Prostate gland (tissue), 2 donors: ENCODE data around the gene RSRC1. TPM values are rescaled to one million over a fixed set of nuclear protein-coding genes. Genes with fewer than 3 reads are reported as not detected.
"Not testable (repeated sequence)": the region's sequence is repeated elsewhere in the genome, so short reads cannot be mapped to it uniquely, and the experiment has no call there.

Experiments
- DNase-seq: peaks from one replicate; pipeline ENCODE4 v3.0.0-alpha.2; 2019; ENCODE audit warnings: low spot score
- H3K27ac ChIP-seq, 2 donors: fragments of 200-600 bp; sonication (generic); 2 replicates each; pipeline ENCODE4 v1.5.1; 2017 to 2019
- H3K27me3 ChIP-seq: fragments of 200-600 bp; sonication (generic); replicated peaks from 2 replicates; pipeline ENCODE4 v1.5.1; 2019; ENCODE audit not compliant: insufficient read depth
- H3K36me3 ChIP-seq, 2 donors: fragments of 200-600 bp; sonication (generic); 1 replicate in 1 of 2; 2 replicates in 1 of 2; pipeline versions ENCODE4 v1.5.1 to v1.8.1; 2017 to 2019
- H3K4me1 ChIP-seq: fragments of 200-600 bp; sonication (generic); replicated peaks from 2 replicates; pipeline ENCODE4 v1.5.1; 2019
- H3K4me3 ChIP-seq, 2 donors: fragments of 200-600 bp; sonication (generic); 2 replicates each; pipeline ENCODE4 v1.5.1; 2017 to 2019
- H3K9me3 ChIP-seq: fragments of 200-600 bp; sonication (generic); 2 replicates; pipeline ENCODE4 v1.5.1; 2017
- POLR2A ChIP-seq: fragments of 450-650 bp; IDR thresholded peaks from one replicate; pipeline ENCODE4 v1.6.1; 2016; ENCODE audit warnings: antibody characterized with exemption, mild to moderate bottlenecking
- POLR2AphosphoS5 ChIP-seq: sonication (generic); formaldehyde crosslinking; IDR thresholded peaks from one replicate; pipeline ENCODE4 v1.6.1; 2017; ENCODE audit warnings: antibody characterized with exemption
- WGBS: methylation state at CpG from one replicate; pipeline ENCODE4 v1.1.5; 2018; 5-methylcytosine and 5-hydroxymethylcytosine counted together
- intact Hi-C: fragments of 100-400 bp; cut with DNase I; formaldehyde crosslinking; loops from one replicate; pipeline ENCODE4 v1.14.2; 2022
- total RNA-seq, 2 donors: library from RNA; depleted of rRNA; stranded (reverse); fragments of >200 nt; gene quantifications; one replicate each; pipeline ENCODE4 v1.1.0, GENCODE V29; 2016
- TF ChIP-seq, protein P1 (sequence below), 4 experiments: fragments of 200-600 bp in 2 of 4; fragments of 450-650 bp in 2 of 4; sonication (generic) in 2 of 4; IDR thresholded peaks; 1 replicate in 3 of 4; 2 replicates in 1 of 4; pipeline ENCODE4 v1.5.1; 2016 to 2019; ENCODE audit warnings: antibody characterized with exemption in 4 of 4, mild to moderate bottlenecking in 2 of 4, moderate library complexity in 2 of 4

Gene RSRC1
- total RNA-seq, 2 donors from 2014 or later: 36.5 to 50.7 TPM

DNA sequence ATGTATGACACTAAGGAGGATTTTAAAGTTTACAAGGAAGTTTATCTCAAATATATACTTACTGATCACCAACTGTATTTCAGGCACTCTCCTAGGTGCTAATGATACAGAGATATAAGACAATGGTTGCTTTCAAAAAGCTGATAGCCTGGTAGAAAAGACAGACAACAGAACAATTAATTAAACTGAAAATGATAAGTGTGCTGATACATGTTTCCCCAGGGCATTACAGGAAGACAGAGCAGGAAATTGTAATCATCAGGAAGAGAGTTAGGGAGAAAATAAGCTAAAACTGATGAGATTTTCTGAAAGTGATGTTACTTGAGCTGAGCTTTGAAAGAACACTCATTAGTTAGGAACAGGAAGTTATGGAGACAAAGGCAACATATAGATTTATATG is 229.7 kb downstream of the RSRC1 start:
- intact Hi-C loops: no loop called here
- TF ChIP-seq POLR2A (no peak), POLR2AphosphoS5 (no peak)
- TF ChIP-seq, protein P1, sequence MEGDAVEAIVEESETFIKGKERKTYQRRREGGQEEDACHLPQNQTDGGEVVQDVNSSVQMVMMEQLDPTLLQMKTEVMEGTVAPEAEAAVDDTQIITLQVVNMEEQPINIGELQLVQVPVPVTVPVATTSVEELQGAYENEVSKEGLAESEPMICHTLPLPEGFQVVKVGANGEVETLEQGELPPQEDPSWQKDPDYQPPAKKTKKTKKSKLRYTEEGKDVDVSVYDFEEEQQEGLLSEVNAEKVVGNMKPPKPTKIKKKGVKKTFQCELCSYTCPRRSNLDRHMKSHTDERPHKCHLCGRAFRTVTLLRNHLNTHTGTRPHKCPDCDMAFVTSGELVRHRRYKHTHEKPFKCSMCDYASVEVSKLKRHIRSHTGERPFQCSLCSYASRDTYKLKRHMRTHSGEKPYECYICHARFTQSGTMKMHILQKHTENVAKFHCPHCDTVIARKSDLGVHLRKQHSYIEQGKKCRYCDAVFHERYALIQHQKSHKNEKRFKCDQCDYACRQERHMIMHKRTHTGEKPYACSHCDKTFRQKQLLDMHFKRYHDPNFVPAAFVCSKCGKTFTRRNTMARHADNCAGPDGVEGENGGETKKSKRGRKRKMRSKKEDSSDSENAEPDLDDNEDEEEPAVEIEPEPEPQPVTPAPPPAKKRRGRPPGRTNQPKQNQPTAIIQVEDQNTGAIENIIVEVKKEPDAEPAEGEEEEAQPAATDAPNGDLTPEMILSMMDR (IDR thresholded peaks at IDR 0.05): no peak
- H3K4me3 ChIP-seq: no peak overlapping the region

DNA sequence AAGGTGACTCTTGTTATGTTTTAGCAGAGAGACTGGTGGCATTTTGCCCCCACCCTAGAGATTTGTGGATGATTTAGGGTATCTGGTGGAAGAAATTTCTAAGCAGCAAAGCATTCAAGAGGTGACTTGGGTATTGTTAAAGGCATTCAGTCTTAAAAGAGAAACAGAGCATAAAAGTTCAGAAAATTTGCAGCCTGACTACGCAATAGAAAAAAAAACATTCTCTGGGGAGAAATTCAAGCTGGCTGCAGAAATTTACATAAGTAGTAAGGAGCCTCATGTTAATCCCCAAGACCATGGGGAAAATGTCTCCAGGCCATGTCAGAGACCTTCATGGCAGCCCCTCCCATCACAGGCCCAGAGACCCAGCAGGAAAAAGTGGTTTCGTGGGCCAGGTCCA is 231.1 kb downstream of the RSRC1 start:
- H3K27me3 ChIP-seq, H3K4me1 ChIP-seq, DNase-seq, H3K9me3 ChIP-seq, H3K27ac ChIP-seq, intact Hi-C loops, H3K36me3 ChIP-seq, H3K4me3 ChIP-seq: not testable (repeated sequence)
- 98% methylated on average over 2 of the region's 2 CpGs for WGBS

More for the DNA sequence above, 229.7 kb downstream of the RSRC1 start:
- Histone ChIP-seq H3K27ac (no peak overlapping the region), H3K4me1 (no peaks in the 10 kb centered on the region), H3K36me3 (no peaks in the 10 kb centered on the region), H3K27me3 (no peaks in the 10 kb centered on the region), H3K9me3 (no peaks in the 10 kb centered on the region)
- DNase-seq: no peak

DNA sequence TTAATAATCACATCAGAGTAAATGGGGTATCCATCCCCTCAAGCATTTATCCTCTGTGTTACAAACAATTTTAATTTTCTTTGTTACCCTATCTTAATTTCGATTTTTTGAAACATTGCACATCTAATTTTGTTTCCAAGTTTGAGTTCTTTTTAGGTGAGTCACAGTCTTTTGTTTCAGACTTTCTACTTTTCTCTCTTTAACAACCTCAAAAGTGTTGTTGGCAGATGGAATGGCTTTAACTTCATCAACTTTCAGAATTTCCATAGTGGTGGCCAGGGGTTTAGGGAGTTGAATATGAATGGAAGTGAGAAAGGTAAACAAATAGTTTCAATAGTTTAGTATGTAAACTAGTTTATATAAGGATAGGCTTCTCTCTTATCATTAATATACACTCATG is 238.1 kb downstream of the RSRC1 start:
- WGBS: 77% methylated on average over 1 of the region's 1 CpG
- Histone ChIP-seq H3K4me3 (no peak overlapping the region), H3K4me1 (no peaks in the 10 kb centered on the region), H3K27me3 (no peaks in the 10 kb centered on the region), H3K9me3 (no peaks in the 10 kb centered on the region), H3K36me3 (no peaks in the 10 kb centered on the region), H3K27ac (no peak overlapping the region)
- no peak for DNase-seq
- TF ChIP-seq POLR2AphosphoS5: no peak
- no peak for TF ChIP-seq POLR2A
- TF ChIP-seq, protein P1 (IDR thresholded peaks at IDR 0.05): no peak
- intact Hi-C loops: no loop called here

DNA sequence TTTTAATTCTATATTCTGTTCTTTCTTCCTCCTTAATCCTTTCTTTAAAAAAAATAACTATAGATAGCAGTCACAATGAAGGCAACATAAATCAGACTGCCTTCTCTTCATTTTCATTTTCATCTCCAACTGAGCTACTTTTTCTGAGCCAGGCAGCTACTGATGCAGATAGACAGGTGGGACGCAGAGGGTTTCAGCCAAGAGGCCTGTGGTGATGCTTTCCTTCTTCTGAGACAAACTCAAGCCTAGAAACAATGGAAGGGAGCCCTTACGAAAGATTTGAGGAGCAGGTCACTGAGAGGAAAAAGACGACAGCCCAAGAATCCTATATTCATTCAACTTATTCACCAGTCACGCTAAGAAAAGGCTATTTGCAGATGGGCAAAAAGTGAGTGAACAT is 241.1 kb downstream of the RSRC1 start:
- TF ChIP-seq, protein P1 (IDR thresholded peaks at IDR 0.05): no peak
- TF ChIP-seq POLR2A (no peak), POLR2AphosphoS5 (no peak)
- H3K27me3 ChIP-seq: no peaks in the 10 kb centered on the region
- intact Hi-C loops: no loop called here
- no peak for DNase-seq
- H3K4me3 ChIP-seq: no peak overlapping the region
- 84% methylated on average over 4 of the region's 4 CpGs for WGBS
- no peaks in the 10 kb centered on the region for H3K36me3 ChIP-seq
- no peaks in the 10 kb centered on the region for H3K9me3 ChIP-seq
- no peak overlapping the region for H3K27ac ChIP-seq
- no peaks in the 10 kb centered on the region for H3K4me1 ChIP-seq

DNA sequence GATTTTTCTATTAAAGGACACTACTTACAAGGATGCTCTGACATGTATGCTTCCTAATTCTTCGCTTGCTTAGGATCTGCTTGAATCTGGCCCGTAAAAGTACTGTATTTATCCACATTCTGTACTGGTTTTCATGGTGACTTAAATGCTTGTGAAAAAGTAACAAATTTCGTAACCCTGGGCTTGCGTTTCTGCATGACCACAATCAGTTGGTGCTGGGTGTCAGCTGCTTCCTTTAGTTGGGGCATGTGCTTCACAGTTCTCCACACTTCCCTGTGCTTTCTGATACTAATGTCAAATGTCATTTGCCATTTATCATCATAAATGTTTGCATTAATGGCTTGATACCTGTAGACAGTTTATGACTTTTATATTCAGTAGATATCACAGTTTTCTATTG is 242.7 kb downstream of the RSRC1 start:
- DNase-seq: no peak
- Histone ChIP-seq H3K9me3 (no peaks in the 10 kb centered on the region), H3K4me3 (no peak overlapping the region), H3K36me3 (no peaks in the 10 kb centered on the region), H3K4me1 (no peaks in the 10 kb centered on the region), H3K27me3 (no peaks in the 10 kb centered on the region), H3K27ac (no peak overlapping the region)
- no peak for TF ChIP-seq POLR2AphosphoS5
- TF ChIP-seq, protein P1 (IDR thresholded peaks at IDR 0.05): no peak
- no peak for TF ChIP-seq POLR2A
- 83% methylated on average over 4 of the region's 4 CpGs for WGBS
- intact Hi-C loops: no loop called here
